ENCODE data around the gene ATXN1. TPM values are rescaled to one million over a fixed set of nuclear protein-coding genes. Genes with fewer than 3 reads are reported as not detected.

ATXN1 gene
- total and polyA plus RNA-seq, 2 of the 13 experiments (the other 11 are each of a cell fraction or from before 2014, with no cell fraction given) = 20.7 to 39.5 TPM

DNA sequence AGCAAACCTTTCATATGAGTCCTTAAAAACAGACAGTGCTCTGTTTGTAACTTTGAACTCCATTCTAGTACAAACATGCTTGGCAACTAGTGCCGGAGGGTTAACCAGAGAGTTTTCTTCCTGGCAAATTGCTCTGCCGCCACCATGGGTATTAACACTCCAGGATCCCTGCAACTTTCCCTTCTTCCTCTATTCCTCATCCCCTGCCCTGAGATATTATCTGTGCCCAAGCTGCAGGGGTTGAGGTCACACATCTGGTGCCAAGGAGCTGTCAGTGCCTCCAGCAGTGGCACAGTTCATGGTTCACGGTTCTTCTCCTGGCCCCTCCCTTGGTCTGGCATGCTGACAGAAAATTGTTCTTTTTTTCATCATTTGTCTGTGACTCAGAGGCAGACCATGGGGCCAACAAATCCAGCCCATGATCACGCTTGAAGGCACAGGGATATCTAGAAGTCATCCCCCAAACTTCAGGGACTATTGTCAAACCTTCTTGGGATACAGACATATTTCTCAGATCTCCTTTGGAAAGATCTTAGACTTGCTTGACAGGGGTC, 77.5 kb downstream of the ATXN1 start (continued):
- TF ChIP-seq, protein P1, sequence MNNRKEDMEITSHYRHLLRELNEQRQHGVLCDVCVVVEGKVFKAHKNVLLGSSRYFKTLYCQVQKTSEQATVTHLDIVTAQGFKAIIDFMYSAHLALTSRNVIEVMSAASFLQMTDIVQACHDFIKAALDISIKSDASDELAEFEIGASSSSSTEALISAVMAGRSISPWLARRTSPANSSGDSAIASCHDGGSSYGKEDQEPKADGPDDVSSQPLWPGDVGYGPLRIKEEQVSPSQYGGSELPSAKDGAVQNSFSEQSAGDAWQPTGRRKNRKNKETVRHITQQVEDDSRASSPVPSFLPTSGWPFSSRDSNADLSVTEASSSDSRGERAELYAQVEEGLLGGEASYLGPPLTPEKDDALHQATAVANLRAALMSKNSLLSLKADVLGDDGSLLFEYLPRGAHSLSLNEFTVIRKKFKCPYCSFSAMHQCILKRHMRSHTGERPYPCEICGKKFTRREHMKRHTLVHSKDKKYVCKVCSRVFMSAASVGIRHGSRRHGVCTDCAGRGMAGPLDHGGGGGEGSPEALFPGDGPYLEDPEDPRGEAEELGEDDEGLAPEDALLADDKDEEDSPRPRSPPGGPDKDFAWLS (CRISPR knock-in tag; IDR thresholded peaks at IDR 0.05; ENCODE audit: borderline replicate concordance) = 0 out of 2 replicates have a peak, but pooled peaks have one; percentile 42
- TF ChIP-seq ASH2L (IDR thresholded peaks at IDR 0.05; ENCODE audit: insufficient read length, low read depth, low read length) (peak; percentile 60), BRCA1 (CRISPR knock-in tag; IDR thresholded peaks at IDR 0.05) (no peak), MAZ (IDR thresholded peaks at IDR 0.05; ENCODE audit: borderline replicate concordance, low read depth, low read length) (0 out of 2 replicates have a peak, but pooled peaks have one; percentile 6), MAZ (CRISPR knock-in tag; IDR thresholded peaks at IDR 0.05; ENCODE audit: low read depth) (no peak), FOSL2 (CRISPR knock-in tag; IDR thresholded peaks at IDR 0.05) (peak; percentile 87), NFRKB (IDR thresholded peaks at IDR 0.05) (no peak), KLF16 (CRISPR knock-in tag; IDR thresholded peaks at IDR 0.05) (no peak), ZNF350 (CRISPR knock-in tag; IDR thresholded peaks at IDR 0.05; ENCODE audit: borderline replicate concordance, low read depth) (peak; percentile 46; the same call in 1 of the 2 replicates), ZNF761 (CRISPR knock-in tag; conservative IDR thresholded peaks at IDR 0.05) (0 out of 2 replicates have a peak, but pooled peaks have one; percentile 48), PCBP2 (optimal IDR thresholded peaks at IDR 0.05; ENCODE audit: low read depth, low read length, poor library complexity, severe bottlenecking) (no peak), HCFC1 (IDR thresholded peaks at IDR 0.05; ENCODE audit: low read depth, low read length) (no peak), ZNF83 (CRISPR knock-in tag; IDR thresholded peaks at IDR 0.05; ENCODE audit: borderline replicate concordance) (no peak), SRSF4 (IDR thresholded peaks at IDR 0.05; ENCODE audit: low read depth, low read length, poor library complexity, severe bottlenecking) (no peak), ZNF17 (CRISPR knock-in tag; IDR thresholded peaks at IDR 0.05) (no peak), ZNF878 (CRISPR knock-in tag; IDR thresholded peaks at IDR 0.05) (no peak), ZSCAN20 (CRISPR knock-in tag; IDR thresholded peaks at IDR 0.05; ENCODE audit: borderline replicate concordance) (no peak), ZMYM2 (CRISPR knock-in tag; IDR thresholded peaks at IDR 0.05) (no peak), KDM2A (CRISPR knock-in tag; IDR thresholded peaks at IDR 0.05; ENCODE audit: borderline replicate concordance, low read depth) (no peak)
- TF ChIP-seq, protein P2, sequence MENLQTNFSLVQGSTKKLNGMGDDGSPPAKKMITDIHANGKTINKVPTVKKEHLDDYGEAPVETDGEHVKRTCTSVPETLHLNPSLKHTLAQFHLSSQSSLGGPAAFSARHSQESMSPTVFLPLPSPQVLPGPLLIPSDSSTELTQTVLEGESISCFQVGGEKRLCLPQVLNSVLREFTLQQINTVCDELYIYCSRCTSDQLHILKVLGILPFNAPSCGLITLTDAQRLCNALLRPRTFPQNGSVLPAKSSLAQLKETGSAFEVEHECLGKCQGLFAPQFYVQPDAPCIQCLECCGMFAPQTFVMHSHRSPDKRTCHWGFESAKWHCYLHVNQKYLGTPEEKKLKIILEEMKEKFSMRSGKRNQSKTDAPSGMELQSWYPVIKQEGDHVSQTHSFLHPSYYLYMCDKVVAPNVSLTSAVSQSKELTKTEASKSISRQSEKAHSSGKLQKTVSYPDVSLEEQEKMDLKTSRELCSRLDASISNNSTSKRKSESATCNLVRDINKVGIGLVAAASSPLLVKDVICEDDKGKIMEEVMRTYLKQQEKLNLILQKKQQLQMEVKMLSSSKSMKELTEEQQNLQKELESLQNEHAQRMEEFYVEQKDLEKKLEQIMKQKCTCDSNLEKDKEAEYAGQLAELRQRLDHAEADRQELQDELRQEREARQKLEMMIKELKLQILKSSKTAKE (CRISPR knock-in tag; IDR thresholded peaks at IDR 0.05; ENCODE audit: borderline replicate concordance) = no peak
- TF ChIP-seq, protein P3, sequence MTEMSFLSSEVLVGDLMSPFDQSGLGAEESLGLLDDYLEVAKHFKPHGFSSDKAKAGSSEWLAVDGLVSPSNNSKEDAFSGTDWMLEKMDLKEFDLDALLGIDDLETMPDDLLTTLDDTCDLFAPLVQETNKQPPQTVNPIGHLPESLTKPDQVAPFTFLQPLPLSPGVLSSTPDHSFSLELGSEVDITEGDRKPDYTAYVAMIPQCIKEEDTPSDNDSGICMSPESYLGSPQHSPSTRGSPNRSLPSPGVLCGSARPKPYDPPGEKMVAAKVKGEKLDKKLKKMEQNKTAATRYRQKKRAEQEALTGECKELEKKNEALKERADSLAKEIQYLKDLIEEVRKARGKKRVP (CRISPR knock-in tag; IDR thresholded peaks at IDR 0.05) = peak in 1 of 2 experiments; percentile 84; a peak in 2 of 4 replicates
